HFFc6 (cell line): ENCODE data around the gene ORC5. TPM values are rescaled to one million over a fixed set of nuclear protein-coding genes. Genes with fewer than 3 reads are reported as not detected.

Source experiments
- DNase-seq: peaks from one replicate; pipeline ENCODE4 v3.0.0-alpha.2; 2018
- H3K27ac Mint-ChIP-seq: 2 replicates; pipeline ENCODE4 v1.8.0; 2020; ENCODE audit warnings: mild to moderate bottlenecking, mixed read lengths
- H3K27me3 Mint-ChIP-seq: 2 replicates; pipeline ENCODE4 v1.8.0; 2021; ENCODE audit warnings: mild to moderate bottlenecking, moderate library complexity, mixed read lengths; ENCODE audit not compliant: insufficient read depth
- H3K36me3 Mint-ChIP-seq: 2 replicates; pipeline ENCODE4 v1.8.0; 2021; ENCODE audit warnings: low read depth, mixed read lengths
- H3K4me1 Mint-ChIP-seq: 2 replicates; pipeline ENCODE4 v1.8.0; 2020; ENCODE audit warnings: low read depth, mixed read lengths
- H3K4me3 Mint-ChIP-seq: 2 replicates; pipeline ENCODE4 v1.8.0; 2020; ENCODE audit warnings: mild to moderate bottlenecking, moderate library complexity, mixed read lengths
- H3K9me3 Mint-ChIP-seq: 2 replicates; pipeline ENCODE4 v1.8.0; 2020; ENCODE audit warnings: mild to moderate bottlenecking, mixed read lengths
- total RNA-seq, 6 experiments: library from RNA; stranded (reverse); fragmentation: NEBNext Ultra II Directional; extraction: Animal tissue kit (Norgen Biotek cat#: 25700); gene quantifications; 2 replicates in 1 of 6; 3 replicates in 5 of 6; pipeline ENCODE4 v1.2.3, GENCODE V29; 2021
- TF ChIP-seq, protein P1 (sequence below): fragments of 200-600 bp; sonication (generic); IDR thresholded peaks from 2 replicates; pipeline ENCODE4 v1.5.0; 2021; ENCODE audit warnings: antibody characterized with exemption, mild to moderate bottlenecking

Gene ORC5
- total RNA-seq, 6 experiments from 2014 or later = 16.7 to 20.7 (median 17.6) TPM

DNA sequence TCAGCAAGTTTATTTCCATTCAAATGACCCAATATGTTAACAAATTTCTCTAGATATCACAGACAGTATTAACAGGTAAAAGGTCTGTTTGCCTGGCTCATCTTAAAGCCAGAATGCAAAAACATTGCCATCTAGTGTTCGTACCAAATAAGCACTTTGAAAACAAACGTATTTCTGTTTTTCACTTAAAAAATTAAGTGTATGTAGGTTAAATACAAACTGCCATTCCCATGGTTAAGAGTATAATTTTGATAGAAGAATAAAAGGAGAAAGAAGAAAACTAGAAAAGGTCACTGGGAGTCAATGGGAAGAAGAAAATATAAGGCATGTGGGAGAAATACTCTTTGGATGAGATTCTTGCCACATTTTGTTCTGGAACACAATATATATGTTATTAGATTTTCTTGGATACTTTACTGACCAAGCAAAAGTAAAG, 51.0 kb downstream of the ORC5 start:
- Mint-ChIP-seq H3K4me1 (0 out of 2 replicates have a peak, but pooled peaks cover 4% of the 10 kb centered on the region), H3K27me3 (no peaks in the 10 kb centered on the region), H3K9me3 (no peaks in the 10 kb centered on the region), H3K27ac (no peak overlapping the region), H3K4me3 (no peak overlapping the region), H3K36me3 (no peaks in the 10 kb centered on the region)
- peak; percentile 19 for DNase-seq
- TF ChIP-seq, protein P1, sequence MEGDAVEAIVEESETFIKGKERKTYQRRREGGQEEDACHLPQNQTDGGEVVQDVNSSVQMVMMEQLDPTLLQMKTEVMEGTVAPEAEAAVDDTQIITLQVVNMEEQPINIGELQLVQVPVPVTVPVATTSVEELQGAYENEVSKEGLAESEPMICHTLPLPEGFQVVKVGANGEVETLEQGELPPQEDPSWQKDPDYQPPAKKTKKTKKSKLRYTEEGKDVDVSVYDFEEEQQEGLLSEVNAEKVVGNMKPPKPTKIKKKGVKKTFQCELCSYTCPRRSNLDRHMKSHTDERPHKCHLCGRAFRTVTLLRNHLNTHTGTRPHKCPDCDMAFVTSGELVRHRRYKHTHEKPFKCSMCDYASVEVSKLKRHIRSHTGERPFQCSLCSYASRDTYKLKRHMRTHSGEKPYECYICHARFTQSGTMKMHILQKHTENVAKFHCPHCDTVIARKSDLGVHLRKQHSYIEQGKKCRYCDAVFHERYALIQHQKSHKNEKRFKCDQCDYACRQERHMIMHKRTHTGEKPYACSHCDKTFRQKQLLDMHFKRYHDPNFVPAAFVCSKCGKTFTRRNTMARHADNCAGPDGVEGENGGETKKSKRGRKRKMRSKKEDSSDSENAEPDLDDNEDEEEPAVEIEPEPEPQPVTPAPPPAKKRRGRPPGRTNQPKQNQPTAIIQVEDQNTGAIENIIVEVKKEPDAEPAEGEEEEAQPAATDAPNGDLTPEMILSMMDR = peak; percentile 86

DNA sequence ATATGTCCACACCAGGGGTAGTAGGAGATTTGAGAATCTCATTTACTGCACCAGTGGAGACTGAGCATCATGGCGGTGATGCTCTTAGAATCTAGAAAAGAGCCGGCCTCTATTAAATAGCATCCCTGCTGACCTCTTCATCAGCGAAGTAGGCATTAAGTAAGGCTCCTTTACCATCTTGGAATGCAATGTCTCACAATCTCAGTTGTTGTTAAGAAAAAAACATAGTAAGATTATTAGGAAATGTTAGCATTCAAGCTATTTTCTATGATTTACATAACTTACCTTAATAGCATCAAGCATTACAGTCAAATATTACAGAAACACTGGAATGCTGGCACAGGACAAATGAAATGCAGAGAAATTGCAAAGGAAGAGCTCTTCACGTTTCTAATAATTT, 54.5 kb downstream of the ORC5 start:
- no peaks in the 10 kb centered on the region for H3K9me3 Mint-ChIP-seq
- no peaks in the 10 kb centered on the region for H3K27me3 Mint-ChIP-seq
- H3K27ac Mint-ChIP-seq = no peak overlapping the region
- H3K36me3 Mint-ChIP-seq = no peaks in the 10 kb centered on the region
- no peak overlapping the region for H3K4me3 Mint-ChIP-seq
- H3K4me1 Mint-ChIP-seq = peaks cover 6% of the 10 kb centered on the region
- no peak for DNase-seq
- TF ChIP-seq, protein P1 = no peak

- no peaks in the 10 kb centered on the region for H3K27me3 Mint-ChIP-seq
- no peaks in the 10 kb centered on the region for H3K36me3 Mint-ChIP-seq
- TF ChIP-seq, protein P1 = no peak
- no peak overlapping the region for H3K27ac Mint-ChIP-seq
- no peak overlapping the region for H3K4me3 Mint-ChIP-seq
- DNase-seq = no peak
- H3K9me3 Mint-ChIP-seq = no peaks in the 10 kb centered on the region
- peaks cover 11% of the 10 kb centered on the region for H3K4me1 Mint-ChIP-seq
These were observed 55.3 kb downstream of the ORC5 start for GRCh38 chr7:104152468-104152867.

DNA sequence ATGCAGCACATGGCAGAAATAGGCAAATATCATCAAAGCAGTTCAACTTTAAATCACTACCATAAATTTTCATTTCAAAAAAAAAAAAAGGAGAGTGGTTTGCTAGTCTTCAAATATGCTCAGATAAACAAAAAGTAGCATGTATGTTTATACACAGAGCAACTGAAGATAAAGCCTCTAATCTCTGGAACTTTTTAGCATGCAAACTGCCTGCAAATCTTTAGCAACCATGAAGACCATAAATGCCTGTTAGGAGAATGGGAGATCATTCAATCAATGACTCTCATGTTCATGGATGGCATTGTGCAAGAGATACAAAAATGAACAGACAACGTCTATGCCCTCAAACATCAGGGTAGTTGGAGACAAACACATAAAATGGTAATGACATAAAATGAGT, 57.3 kb downstream of the ORC5 start:
- Mint-ChIP-seq H3K9me3 (no peaks in the 10 kb centered on the region), H3K27ac (no peak overlapping the region), H3K36me3 (no peaks in the 10 kb centered on the region), H3K4me3 (no peak overlapping the region), H3K27me3 (no peaks in the 10 kb centered on the region), H3K4me1 (peaks cover 7% of the 10 kb centered on the region)
- TF ChIP-seq, protein P1 = no peak
- DNase-seq = no peak

DNA sequence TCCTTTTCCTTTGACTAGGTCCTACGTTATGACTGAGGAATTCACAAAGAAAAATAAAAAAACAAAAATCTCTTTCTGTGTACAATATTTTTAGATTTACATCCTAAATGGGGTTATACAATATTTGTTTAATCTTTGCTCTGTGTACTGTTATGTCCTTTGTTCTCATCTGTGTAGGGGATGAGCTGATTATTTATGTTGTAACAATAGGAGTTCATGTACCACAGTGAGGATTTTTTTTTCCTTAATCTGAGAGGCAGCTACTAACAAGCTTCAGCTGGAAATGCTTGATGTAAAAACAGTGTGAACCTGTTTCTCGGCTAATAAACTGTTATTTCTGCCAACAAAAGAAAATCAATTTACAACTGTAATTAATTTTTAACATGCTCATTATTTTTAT, 58.0 kb downstream of the ORC5 start:
- H3K27ac Mint-ChIP-seq = no peak overlapping the region
- no peak overlapping the region for H3K4me3 Mint-ChIP-seq
- no peak for DNase-seq
- no peaks in the 10 kb centered on the region for H3K9me3 Mint-ChIP-seq
- TF ChIP-seq, protein P1 = no peak
- no peaks in the 10 kb centered on the region for H3K36me3 Mint-ChIP-seq
- peaks cover 7% of the 10 kb centered on the region for H3K4me1 Mint-ChIP-seq
- H3K27me3 Mint-ChIP-seq = no peaks in the 10 kb centered on the region

- H3K4me3 Mint-ChIP-seq = no peak overlapping the region
- no peak for DNase-seq
- H3K36me3 Mint-ChIP-seq = peaks cover 4% of the 10 kb centered on the region; the same call in 1 of the 2 replicates
- H3K9me3 Mint-ChIP-seq = no peaks in the 10 kb centered on the region
- peaks cover 31% of the 10 kb centered on the region for H3K4me1 Mint-ChIP-seq
- TF ChIP-seq, protein P1 = no peak
- no peaks in the 10 kb centered on the region for H3K27me3 Mint-ChIP-seq
- H3K27ac Mint-ChIP-seq = no peak overlapping the region; the same call in 1 of the 2 replicates
These were observed 65.7 kb downstream of the ORC5 start for GRCh38 chr7:104142147-104142546.
